ENCODE data around the gene ZSCAN23. TPM values are rescaled to one million over a fixed set of nuclear protein-coding genes. Genes with fewer than 3 reads are reported as not detected.
"Not testable (repeated sequence)": the region's sequence is repeated elsewhere in the genome, so short reads cannot be mapped to it uniquely, and the experiment has no call there.

ZSCAN23 gene
- 3.8 TPM for total RNA-seq

GRCh38 chr6:28443112-28443773 is at the start of gene ZSCAN23:
ZSCAN23 (minus strand) TSS chr6:28443491; CDS start chr6:28436266, 7,225 bp downstream.
- DNase-seq (ENCODE audit: low spot score) = peak; percentile 77

GRCh38 chr6:28491984-28492317 is 48.7 kb upstream of the ZSCAN23 start:
- no peak for DNase-seq (ENCODE audit: low spot score)

DNA sequence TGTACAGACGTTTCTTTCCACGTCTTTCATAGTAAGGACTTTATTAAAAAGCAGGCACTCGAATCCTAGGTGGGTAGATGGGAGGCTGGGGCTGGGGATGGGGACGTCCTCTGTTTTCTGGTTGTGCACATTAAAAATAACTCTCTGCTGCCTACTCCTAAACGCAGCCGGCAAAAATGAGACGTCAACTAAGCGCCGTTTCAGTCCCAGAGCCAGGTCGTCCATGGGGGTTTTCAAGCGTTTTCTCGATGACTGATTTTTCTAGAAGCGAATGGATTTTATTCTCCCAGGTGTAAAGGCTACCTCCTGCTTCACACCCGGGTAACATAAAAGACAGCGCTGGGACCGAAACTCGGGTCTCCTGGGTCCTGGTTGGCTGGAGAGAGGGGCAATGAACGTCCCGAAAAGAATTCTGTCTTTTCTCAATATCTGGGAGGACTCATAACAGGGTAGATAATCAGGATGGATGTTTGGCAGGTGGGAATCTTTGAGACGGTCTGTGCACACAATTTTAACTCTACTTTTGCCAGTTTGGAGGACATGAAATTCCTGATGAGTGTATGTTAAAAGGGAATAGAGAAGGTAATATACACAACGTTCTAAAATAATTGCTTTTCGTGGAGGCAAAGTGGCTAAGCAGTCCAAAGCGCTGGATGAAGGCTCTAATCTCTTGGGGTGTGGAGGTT is 47.1 kb upstream of the ZSCAN23 start:
- no peak for DNase-seq (ENCODE audit: low spot score)

DNA sequence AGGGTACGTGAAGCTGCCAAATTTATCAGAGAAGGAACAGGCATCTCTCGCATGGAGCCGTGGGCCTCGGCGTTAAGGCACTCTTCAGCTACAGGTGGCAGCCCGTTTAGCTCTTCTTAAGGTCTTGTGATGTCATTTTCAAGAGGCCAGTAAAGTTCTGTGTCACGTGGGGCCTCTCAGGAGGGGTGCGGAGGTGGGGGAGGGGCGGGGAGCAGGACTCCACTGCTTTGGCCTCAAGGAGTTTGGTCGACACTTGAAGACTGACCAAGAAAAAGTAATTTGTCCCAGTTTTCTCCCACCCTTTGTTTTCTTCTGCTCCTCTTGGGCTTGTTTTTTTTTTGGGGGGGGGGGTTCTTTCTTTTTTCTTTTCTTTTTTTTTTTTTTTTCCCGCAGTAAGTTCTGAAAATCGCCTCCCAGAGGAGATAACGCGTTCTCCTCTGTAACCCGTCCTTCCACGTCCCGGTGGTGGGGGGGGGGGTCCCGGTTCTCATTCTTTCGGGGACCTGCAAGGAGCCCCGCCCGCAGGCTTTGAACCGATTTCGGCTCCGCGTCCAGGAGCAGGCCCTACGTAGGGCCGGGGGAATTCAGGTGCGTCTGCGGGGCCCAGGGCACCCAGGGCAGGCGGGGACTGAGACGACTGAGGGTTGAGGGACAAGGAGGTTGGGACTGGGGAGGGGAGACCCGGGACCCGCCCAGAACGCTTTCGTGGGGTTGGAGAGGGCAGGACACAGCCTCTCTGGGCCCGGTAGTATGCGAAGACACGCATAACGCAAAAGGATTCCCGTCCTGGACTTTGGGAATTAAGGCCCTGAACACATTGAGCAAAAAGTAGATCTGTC is 46.3 kb upstream of the ZSCAN23 start:
- DNase-seq (ENCODE audit: low spot score) = peak; percentile 16

- no peak for DNase-seq (ENCODE audit: low spot score)
Observed at GRCh38 chr6:28488916-28489365, 45.6 kb upstream of the ZSCAN23 start.

- DNase-seq (ENCODE audit: low spot score) = no peak
Observed at GRCh38 chr6:28486988-28487742, 43.9 kb upstream of the ZSCAN23 start.

- DNase-seq (ENCODE audit: low spot score) = no peak
Observed at GRCh38 chr6:28486533-28486932, 43.2 kb upstream of the ZSCAN23 start.

- DNase-seq (ENCODE audit: low spot score) = no peak
Observed at GRCh38 chr6:28485482-28485881, 42.2 kb upstream of the ZSCAN23 start.

DNA sequence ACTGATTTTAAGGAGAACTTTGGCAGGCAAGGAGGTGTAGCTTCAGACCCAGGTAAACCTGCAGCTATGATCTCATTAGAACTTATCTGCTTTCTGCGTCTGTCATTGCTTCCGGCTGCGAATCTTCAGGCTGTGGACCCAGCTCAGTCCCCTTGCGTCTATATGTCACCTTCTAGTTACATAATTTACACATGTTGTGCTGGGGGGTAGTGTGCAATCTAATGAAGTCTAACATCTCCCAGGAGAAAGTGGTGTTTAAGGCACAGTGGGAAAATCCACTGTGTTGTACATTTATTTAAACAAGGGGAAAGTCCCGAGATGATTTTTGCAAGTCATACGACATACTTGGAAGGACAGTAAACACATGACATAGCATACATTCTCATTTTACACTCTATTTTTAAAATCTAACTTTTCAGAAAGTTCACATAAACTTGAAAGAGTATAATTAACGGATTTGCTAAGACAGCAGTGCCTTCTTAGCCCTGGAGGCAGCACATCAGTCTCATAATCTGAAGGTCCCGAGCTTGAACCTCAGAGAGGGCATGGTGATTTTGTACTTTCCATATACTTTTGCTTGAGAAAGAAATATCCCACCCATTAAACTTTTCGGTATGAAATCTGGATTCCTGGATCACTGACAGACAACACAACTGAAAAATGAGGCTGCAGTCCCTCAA is 37.1 kb upstream of the ZSCAN23 start:
- no peak for DNase-seq (ENCODE audit: low spot score)

DNA sequence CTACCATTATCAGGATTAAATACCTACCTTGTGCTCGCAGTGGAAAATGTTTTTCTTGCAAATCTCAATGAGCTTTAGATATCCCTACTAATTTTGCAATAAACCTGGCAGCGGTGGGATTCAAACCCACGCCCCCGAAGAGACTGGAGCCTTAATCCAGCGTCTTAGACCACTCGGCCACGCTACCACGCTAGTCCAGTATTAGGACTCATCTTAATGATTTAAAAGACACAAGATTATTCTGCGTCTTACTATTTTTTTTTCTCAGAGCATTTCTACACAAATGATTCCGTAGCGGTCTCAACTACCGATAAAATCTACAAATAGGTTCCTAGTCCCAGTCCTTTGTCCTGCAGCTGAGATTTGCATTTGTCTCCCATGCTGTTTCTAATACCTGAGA is 35.2 kb upstream of the ZSCAN23 start:
- no peak for DNase-seq (ENCODE audit: low spot score)

DNA sequence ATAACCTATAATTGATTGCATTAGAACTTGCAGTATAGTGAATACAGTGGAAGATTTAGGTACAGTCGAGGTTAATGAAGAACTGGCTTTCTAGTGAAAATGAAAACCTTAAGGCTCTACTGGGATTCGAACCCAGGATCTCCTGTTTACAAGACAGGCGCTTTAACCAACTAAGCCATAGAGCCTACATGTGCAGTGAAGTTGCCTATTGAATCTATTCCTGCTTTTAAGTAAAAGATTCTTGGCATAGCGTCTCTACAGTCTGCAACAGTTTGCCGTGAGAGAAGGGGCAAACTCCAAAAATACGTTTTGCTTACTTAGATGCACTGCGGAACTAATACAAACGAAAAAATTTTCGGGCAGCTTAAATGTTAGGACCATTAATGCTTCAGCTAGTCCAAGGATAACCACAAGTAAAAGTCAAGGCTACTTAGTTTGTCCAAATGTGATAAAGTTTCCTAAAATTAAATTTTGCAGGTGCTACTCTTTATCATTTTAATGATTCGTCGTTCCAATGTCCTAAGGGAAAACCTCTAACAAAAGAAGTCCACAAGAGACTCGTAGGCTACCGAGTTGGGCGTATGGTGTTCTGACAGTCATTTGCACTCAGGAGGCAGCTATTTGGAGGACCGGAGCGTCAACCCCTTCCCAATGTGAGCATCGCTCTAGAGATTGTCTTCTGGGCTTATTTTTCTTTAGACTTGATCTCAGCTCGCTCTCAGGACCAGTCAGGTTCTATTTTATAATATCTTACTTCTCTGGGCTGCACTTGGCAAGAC is 31.3 kb upstream of the ZSCAN23 start:
- DNase-seq (ENCODE audit: low spot score) = no peak

GRCh38 chr6:28469153-28469745 is 26.0 kb upstream of the ZSCAN23 start:
- not testable (repeated sequence) for DNase-seq (ENCODE audit: low spot score)

GRCh38 chr6:28468056-28468455 is 24.8 kb upstream of the ZSCAN23 start:
- DNase-seq (ENCODE audit: low spot score) = no peak

- DNase-seq (ENCODE audit: low spot score) = no peak
Observed at GRCh38 chr6:28462401-28462800, 19.1 kb upstream of the ZSCAN23 start.

DNA sequence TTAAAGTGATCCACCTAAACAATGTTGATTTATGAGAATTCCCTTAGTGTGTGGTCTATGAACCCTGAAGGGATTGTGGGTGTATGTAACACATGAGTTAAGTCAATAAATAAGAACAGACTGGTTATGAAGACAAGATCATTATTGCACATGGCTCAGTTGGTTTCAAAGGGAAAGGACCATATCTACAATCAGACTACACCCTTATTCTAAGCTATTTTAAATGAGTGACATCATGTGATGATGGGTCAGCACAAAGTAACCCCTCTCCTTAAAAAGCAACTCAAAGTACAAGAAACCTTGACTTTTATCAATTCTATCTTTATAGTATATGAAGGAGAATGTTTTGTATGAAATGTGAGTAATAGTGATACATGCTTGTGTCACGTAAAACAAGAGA is 15.3 kb upstream of the ZSCAN23 start:
- no peak for DNase-seq (ENCODE audit: low spot score)

DNA sequence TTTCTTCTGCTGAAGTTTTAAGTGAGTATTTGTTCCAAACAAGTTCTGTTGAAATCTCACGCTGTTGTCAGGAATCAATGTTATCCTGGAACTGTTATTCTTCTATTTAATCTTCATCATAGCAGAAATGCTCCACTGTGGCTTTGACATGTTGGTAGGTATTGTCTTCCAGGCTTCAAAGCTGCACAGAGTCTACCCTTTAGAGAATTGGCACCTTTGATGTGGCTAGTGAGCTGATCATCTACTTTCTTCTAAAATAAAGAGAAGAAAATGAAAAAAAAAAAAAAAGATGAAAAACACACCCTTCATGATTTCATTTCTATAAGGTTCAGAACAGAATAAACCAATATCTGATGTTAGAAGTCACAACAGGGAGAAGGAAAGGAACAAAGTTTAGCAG is 5.8 kb upstream of the ZSCAN23 start:
- DNase-seq (ENCODE audit: low spot score) = no peak

- not testable (repeated sequence) for DNase-seq (ENCODE audit: low spot score)
Observed at GRCh38 chr6:28447512-28447906, 4.2 kb upstream of the ZSCAN23 start.

GRCh38 chr6:28446818-28447511 is 3.7 kb upstream of the ZSCAN23 start:
- no peak for DNase-seq (ENCODE audit: low spot score)

DNA sequence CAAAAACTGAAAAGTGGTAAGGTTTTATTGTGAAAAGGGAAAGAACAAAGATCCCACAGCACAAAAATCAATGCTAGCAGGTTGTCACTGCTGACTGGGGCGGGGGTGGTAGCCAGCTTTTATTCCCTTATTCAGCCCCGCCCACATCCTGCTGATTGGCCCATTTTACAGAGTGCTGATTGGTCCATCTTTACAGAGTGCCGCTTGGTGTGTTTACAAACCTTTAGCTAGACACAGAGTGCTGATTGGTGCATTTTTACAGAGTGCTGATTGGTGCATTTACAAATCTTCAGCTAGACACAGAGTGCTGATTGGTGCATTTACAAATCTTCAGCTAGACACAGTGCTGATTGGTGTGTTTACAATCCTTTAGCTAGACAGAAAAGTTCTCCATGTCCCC is 1.5 kb upstream of the ZSCAN23 start:
- DNase-seq (ENCODE audit: low spot score) = not testable (repeated sequence)

DNA sequence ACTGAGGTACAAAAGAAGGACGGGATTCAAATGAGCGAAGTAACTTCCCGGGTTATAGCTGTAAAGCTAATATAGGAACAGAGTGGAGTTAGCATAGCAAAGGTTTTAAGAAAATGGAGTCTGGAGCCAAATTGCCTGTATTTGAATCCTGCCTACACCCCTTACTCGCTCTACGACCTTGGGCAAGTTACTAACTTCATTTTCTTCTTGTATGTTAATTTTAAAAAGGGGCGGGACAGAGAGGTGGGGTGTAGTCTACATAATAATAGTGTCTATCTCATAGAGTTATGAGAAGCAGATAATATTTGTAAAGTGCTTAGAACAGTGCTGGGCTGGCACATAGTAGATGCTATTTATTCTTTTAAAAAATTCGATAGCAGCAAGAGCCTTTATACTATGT is 705 bp downstream of the ZSCAN23 start:
- DNase-seq (ENCODE audit: low spot score) = no peak
